ENCODE data around the gene SERGEF. TPM values are rescaled to one million over a fixed set of nuclear protein-coding genes. Genes with fewer than 3 reads are reported as not detected.

SERGEF gene
- total RNA-seq, 1 experiment from 2014 or later, result 31.4 TPM

GRCh38 chr11:17810041-17810440 lies 202.8 kb downstream of the SERGEF start:
- no peak overlapping the region for H3K4me2 ChIP-seq (ENCODE audit: insufficient read depth, insufficient read length, low read length)
- no peaks in the 10 kb centered on the region for H3K23me2 ChIP-seq (ENCODE audit: insufficient read length, low read depth, low read length, poor library complexity, severe bottlenecking)
- no CpG with 5 or more reads among the region's 1 CpG for WGBS (ENCODE audit: extremely low coverage, insufficient read length, low lambda C conversion rate)

More at GRCh38 chr11:17810041-17810440, 202.8 kb downstream of the SERGEF start:
- Histone ChIP-seq H3K79me2 (ENCODE audit: insufficient read depth, low read length) (no peaks in the 10 kb centered on the region), H2BK20ac (ENCODE audit: low read depth, low read length, poor library complexity, severe bottlenecking) (no peak overlapping the region), H3K4me1 (ENCODE audit: insufficient read depth, low read length) (no peaks in the 10 kb centered on the region), H2BK5ac (ENCODE audit: insufficient read length, low read length) (no peak overlapping the region), H4K91ac (ENCODE audit: insufficient read length, low read depth, low read length) (no peak overlapping the region), H4K8ac (replicated peaks; ENCODE audit: insufficient read length, low read depth, low read length) (no peak overlapping the region), H3K9ac (ENCODE audit: extremely low read depth, insufficient read length, low read length) (no peak overlapping the region), H3K56ac (ENCODE audit: insufficient read length, low read depth, low read length) (no peak overlapping the region), H3T11ph (ENCODE audit: low read length) (no peak overlapping the region), H3K79me1 (ENCODE audit: insufficient read depth, low read depth, low read length, poor library complexity, severe bottlenecking) (no peaks in the 10 kb centered on the region), H2AK5ac (ENCODE audit: insufficient read length, low read length) (no peak overlapping the region), H3K27ac (ENCODE audit: insufficient read length, low read depth, low read length) (no peak overlapping the region), H3K9me3 (ENCODE audit: control insufficient read depth, low read depth, low read length) (no peaks in the 10 kb centered on the region), H2BK15ac (ENCODE audit: low read depth, low read length) (no peak overlapping the region), H3K14ac (ENCODE audit: insufficient read depth, low read length) (no peak overlapping the region), H4K5ac (ENCODE audit: insufficient read length, low read depth, low read length) (no peak overlapping the region), H3K18ac (ENCODE audit: insufficient read length, low read depth, low read length) (no peak overlapping the region), H2BK120ac (ENCODE audit: low read depth, low read length, poor library complexity, severe bottlenecking) (no peak overlapping the region), H2BK12ac (ENCODE audit: insufficient read length, low read depth, low read length) (no peak overlapping the region), H3K27me3 (ENCODE audit: insufficient read depth, low read length) (no peaks in the 10 kb centered on the region), H3K4ac (ENCODE audit: low read depth, low read length) (no peak overlapping the region), H2AFZ (ENCODE audit: low read length) (no peak overlapping the region), H4K20me1 (ENCODE audit: control insufficient read depth, insufficient read depth, insufficient read length) (no peaks in the 10 kb centered on the region), H3K23ac (ENCODE audit: insufficient read length, low read depth, low read length) (no peak overlapping the region)
- no peaks in the 10 kb centered on the region for H3K9me3 Mint-ChIP-seq
- no peak overlapping the region for H3K27ac Mint-ChIP-seq
- H3K36me3 Mint-ChIP-seq (ENCODE audit: insufficient read depth in 1 of 3, low read depth in 3 of 3), result no peaks in the 10 kb centered on the region
- H3K4me3 Mint-ChIP-seq, result no peak overlapping the region
- no peaks in the 10 kb centered on the region for H3K4me1 Mint-ChIP-seq
- no peak for DNase-seq
- no peaks in the 10 kb centered on the region; the same call in 1 of the 2 replicates for H3K27me3 Mint-ChIP-seq (ENCODE audit: low read depth)
- TF ChIP-seq CTCF (conservative IDR thresholded peaks at IDR 0.05), result no peak
